ENCODE data around the gene NPHS1. TPM values are rescaled to one million over a fixed set of nuclear protein-coding genes. Genes with fewer than 3 reads are reported as not detected.
"Not testable (repeated sequence)": the region's sequence is repeated elsewhere in the genome, so short reads cannot be mapped to it uniquely, and the experiment has no call there.

NPHS1 gene
- total RNA-seq, 1 donor from 2014 or later: not detected

- Histone ChIP-seq H3K4me1 (peaks cover 8% of the 10 kb centered on the region), H3K36me3 (no peaks in the 10 kb centered on the region), H3K27ac (no peak overlapping the region), H3K9me3 (no peaks in the 10 kb centered on the region), H3K4me3 (no peak overlapping the region), H3K27me3 (no peaks in the 10 kb centered on the region)
- TF ChIP-seq POLR2AphosphoS5 (IDR thresholded peaks at IDR 0.05; ENCODE audit: insufficient read depth in 1 of 2, low read depth in 1 of 2): no peak
- TF ChIP-seq POLR2A (IDR thresholded peaks at IDR 0.05): no peak
- TF ChIP-seq, protein P1, sequence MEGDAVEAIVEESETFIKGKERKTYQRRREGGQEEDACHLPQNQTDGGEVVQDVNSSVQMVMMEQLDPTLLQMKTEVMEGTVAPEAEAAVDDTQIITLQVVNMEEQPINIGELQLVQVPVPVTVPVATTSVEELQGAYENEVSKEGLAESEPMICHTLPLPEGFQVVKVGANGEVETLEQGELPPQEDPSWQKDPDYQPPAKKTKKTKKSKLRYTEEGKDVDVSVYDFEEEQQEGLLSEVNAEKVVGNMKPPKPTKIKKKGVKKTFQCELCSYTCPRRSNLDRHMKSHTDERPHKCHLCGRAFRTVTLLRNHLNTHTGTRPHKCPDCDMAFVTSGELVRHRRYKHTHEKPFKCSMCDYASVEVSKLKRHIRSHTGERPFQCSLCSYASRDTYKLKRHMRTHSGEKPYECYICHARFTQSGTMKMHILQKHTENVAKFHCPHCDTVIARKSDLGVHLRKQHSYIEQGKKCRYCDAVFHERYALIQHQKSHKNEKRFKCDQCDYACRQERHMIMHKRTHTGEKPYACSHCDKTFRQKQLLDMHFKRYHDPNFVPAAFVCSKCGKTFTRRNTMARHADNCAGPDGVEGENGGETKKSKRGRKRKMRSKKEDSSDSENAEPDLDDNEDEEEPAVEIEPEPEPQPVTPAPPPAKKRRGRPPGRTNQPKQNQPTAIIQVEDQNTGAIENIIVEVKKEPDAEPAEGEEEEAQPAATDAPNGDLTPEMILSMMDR (IDR thresholded peaks at IDR 0.05): no peak
- intact Hi-C loops (cut with DNase I): no loop called here
- no peak for DNase-seq (ENCODE audit: extremely low spot score in 2 of 2)
Measured at GRCh38 chr19:35874392-35874930, 22.2 kb upstream of the NPHS1 start.

DNA sequence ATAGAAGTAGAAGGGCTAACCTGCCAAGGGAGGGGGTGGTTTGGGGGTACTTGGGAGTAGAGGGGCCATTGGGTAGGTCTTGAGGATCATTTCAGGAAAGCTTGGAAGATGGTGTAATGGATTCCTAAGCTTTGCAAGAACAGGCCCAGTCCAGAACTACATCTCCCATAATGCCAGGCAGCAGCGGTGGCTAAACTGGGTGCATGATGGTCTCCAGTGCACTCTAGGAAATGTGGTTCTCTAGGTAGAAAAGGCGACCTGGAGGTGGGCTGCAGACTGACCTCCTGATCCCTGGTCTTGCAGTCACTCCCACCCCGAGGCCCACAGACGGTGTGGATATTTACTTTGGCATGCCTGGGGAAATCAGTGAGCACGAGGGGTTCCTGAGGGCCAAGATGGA, 19.9 kb upstream of the NPHS1 start:
- no peaks in the 10 kb centered on the region for H3K27me3 ChIP-seq
- H3K4me3 ChIP-seq: no peak overlapping the region
- no peak for DNase-seq (ENCODE audit: extremely low spot score in 2 of 2)
- no peaks in the 10 kb centered on the region for H3K36me3 ChIP-seq
- H3K9me3 ChIP-seq: no peaks in the 10 kb centered on the region
- intact Hi-C loops (cut with DNase I): no loop called here
- H3K27ac ChIP-seq: no peak overlapping the region
- H3K4me1 ChIP-seq: peaks cover 18% of the 10 kb centered on the region
- TF ChIP-seq POLR2AphosphoS5 (IDR thresholded peaks at IDR 0.05; ENCODE audit: insufficient read depth in 1 of 2, low read depth in 1 of 2): no peak

GRCh38 chr19:35871611-35872010, 19.3 kb upstream of the NPHS1 start:
- intact Hi-C loops (cut with DNase I): no loop called here
- H3K27ac ChIP-seq: no peak overlapping the region
- H3K27me3 ChIP-seq: no peaks in the 10 kb centered on the region

GRCh38 chr19:35870798-35871197, 18.5 kb upstream of the NPHS1 start:
- TF ChIP-seq POLR2A (IDR thresholded peaks at IDR 0.05): no peak
- TF ChIP-seq, protein P1 (IDR thresholded peaks at IDR 0.05): no peak
- no peak for TF ChIP-seq POLR2AphosphoS5 (IDR thresholded peaks at IDR 0.05; ENCODE audit: insufficient read depth in 1 of 2, low read depth in 1 of 2)
- peaks cover 18% of the 10 kb centered on the region for H3K4me1 ChIP-seq
- intact Hi-C loops (cut with DNase I): no loop called here
- no peaks in the 10 kb centered on the region for H3K36me3 ChIP-seq
- H3K4me3 ChIP-seq: no peak overlapping the region
- H3K9me3 ChIP-seq: no peaks in the 10 kb centered on the region
- H3K27ac ChIP-seq: no peak overlapping the region
- no peak for DNase-seq (ENCODE audit: extremely low spot score in 2 of 2)
- H3K27me3 ChIP-seq: no peaks in the 10 kb centered on the region

More at GRCh38 chr19:35871611-35872010, 19.3 kb upstream of the NPHS1 start:
- Histone ChIP-seq H3K9me3 (no peaks in the 10 kb centered on the region), H3K36me3 (no peaks in the 10 kb centered on the region), H3K4me1 (peaks cover 18% of the 10 kb centered on the region), H3K4me3 (no peak overlapping the region)
- TF ChIP-seq, protein P1 (IDR thresholded peaks at IDR 0.05): no peak
- TF ChIP-seq POLR2AphosphoS5 (IDR thresholded peaks at IDR 0.05; ENCODE audit: insufficient read depth in 1 of 2, low read depth in 1 of 2): no peak
- TF ChIP-seq POLR2A (IDR thresholded peaks at IDR 0.05): no peak
- DNase-seq (ENCODE audit: extremely low spot score in 2 of 2): no peak

DNA sequence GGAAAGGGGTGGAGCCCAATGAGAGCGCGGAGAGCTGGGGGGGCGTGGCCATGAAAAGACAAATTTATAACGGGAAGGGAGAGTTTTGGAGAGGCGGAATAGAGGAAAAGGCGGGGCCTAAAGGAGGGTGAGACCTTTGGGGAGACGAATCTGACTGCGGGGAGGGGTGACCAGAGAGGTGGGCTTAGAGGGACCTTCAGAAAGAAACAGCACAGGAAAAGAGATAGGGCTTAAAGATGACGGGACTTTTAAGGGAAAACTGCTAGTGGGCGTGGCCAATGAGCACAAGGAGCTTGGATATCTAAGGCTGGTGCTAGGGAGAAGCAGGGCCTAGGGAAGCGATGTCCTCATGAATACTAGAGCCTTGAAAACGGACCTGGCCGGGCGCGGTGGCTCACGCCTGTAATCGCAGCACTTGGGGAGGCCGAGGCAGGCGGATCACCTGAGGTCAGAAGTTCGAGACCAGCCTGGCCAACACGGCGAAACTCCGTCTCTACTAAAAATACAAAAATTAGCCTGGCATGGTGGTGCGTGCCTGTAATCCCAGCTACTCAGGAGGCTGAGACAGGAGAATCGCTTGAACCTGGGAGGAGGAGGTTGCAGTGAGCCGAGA, 17.9 kb upstream of the NPHS1 start:
- intact Hi-C loops (cut with DNase I); H3K27me3 ChIP-seq; DNase-seq (ENCODE audit: extremely low spot score in 2 of 2); H3K4me3 ChIP-seq; H3K27ac ChIP-seq; H3K36me3 ChIP-seq; H3K9me3 ChIP-seq: not testable (repeated sequence)
- H3K4me1 ChIP-seq: peaks cover 18% of the 10 kb centered on the region

DNA sequence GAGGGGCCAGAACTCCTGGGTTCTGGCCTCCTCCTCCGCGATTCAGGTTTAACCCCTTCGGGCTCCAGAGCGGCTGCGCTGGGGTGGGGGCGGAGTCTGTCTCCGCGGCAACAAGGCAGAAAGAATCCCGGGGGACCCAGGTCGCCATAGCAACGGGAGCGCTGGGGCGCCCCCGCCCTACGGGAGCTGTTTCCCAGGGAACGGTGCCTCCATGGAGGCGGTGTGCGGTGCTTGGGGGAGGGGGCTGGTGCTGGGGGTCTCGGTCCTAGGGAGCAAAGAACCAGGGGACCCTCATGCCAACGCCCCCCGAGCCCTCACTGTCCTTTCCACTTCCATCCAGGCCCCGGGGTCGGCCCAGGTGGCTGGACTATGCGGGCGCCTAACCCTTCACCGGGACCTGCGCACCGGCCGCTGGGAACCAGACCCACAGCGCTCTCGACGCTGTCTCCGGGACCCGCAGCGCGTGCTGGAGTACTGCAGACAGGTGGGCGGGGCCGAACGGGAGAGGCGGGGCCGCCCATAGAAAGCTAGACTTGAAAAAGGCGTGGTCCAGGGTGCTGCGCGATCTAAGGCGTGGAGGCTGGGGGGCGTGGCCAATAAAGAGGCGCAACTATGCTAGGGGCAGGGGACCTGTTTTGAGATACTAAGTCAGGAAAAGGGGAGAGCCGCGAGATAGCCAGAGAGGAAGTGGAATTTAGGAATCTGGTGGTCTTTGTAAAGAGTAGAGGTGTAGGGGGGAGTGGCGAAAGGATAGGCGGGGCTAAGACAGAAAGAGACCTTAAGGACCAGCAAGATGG, 17.2 kb upstream of the NPHS1 start:
- no peaks in the 10 kb centered on the region for H3K27me3 ChIP-seq
- peaks cover 18% of the 10 kb centered on the region for H3K4me1 ChIP-seq
- no peaks in the 10 kb centered on the region for H3K9me3 ChIP-seq
- no peak for DNase-seq (ENCODE audit: extremely low spot score in 2 of 2)
- H3K4me3 ChIP-seq: peak overlapping the region; percentile 43 to 64
- intact Hi-C loops (cut with DNase I): no loop called here
- TF ChIP-seq POLR2AphosphoS5 (IDR thresholded peaks at IDR 0.05; ENCODE audit: insufficient read depth in 1 of 2, low read depth in 1 of 2) (no peak), POLR2A (IDR thresholded peaks at IDR 0.05) (no peak)
- TF ChIP-seq, protein P1 (IDR thresholded peaks at IDR 0.05): no peak
- H3K36me3 ChIP-seq: no peaks in the 10 kb centered on the region
- H3K27ac ChIP-seq: no peak overlapping the region

Data from vagina (tissue), 2 donors.